ENCODE measurements around the gene ARID5B. TPM values are rescaled to one million over a fixed set of nuclear protein-coding genes. Genes with fewer than 3 reads are reported as not detected.

ARID5B gene, protein sequence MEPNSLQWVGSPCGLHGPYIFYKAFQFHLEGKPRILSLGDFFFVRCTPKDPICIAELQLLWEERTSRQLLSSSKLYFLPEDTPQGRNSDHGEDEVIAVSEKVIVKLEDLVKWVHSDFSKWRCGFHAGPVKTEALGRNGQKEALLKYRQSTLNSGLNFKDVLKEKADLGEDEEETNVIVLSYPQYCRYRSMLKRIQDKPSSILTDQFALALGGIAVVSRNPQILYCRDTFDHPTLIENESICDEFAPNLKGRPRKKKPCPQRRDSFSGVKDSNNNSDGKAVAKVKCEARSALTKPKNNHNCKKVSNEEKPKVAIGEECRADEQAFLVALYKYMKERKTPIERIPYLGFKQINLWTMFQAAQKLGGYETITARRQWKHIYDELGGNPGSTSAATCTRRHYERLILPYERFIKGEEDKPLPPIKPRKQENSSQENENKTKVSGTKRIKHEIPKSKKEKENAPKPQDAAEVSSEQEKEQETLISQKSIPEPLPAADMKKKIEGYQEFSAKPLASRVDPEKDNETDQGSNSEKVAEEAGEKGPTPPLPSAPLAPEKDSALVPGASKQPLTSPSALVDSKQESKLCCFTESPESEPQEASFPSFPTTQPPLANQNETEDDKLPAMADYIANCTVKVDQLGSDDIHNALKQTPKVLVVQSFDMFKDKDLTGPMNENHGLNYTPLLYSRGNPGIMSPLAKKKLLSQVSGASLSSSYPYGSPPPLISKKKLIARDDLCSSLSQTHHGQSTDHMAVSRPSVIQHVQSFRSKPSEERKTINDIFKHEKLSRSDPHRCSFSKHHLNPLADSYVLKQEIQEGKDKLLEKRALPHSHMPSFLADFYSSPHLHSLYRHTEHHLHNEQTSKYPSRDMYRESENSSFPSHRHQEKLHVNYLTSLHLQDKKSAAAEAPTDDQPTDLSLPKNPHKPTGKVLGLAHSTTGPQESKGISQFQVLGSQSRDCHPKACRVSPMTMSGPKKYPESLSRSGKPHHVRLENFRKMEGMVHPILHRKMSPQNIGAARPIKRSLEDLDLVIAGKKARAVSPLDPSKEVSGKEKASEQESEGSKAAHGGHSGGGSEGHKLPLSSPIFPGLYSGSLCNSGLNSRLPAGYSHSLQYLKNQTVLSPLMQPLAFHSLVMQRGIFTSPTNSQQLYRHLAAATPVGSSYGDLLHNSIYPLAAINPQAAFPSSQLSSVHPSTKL
- total RNA-seq: 8.5 and 9.5 TPM in 2 replicates

DNA sequence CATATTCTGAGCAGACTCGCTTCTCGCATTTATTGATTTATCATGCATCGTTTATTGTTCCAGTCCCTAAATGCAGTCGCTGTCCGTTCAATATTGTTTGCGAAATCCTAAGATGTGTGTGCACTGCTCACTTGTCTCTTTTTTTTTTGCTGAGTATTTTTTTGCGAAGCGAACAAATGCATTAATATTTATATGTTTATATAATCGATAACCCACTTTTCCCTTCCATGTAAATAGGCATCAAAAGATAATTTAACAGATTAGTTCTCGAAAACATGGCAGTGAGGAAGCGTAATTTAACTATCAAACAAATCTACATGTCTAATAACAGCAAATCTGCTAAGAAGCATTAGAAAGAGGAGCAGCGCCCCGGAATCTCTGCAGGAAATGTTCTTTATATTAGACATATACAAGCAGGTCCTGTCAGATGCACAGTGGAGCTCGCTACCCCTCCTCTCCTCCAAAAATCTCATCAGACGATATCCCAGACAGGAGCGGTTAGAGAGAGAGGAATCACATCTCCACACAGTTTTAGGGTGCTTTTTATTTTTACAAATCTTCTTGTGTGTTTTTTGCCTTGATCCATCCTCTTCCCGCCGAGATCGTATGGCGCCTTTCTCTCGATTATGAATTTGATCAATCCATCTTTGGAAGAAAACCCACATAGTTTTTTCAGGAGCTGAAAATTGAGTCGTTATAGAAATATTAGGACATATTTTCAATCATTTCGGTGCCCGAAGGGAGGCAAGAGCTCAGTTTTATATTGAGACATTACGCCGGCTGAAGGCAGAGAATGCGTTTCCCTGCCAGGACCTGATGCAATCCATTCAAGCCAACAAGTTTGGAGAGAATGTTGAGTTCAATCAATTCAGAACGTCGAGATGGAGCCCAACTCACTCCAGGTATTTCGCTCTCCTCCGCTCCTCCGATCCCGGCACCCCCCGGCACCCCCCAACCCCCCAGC is at the start of gene ARID5B:
ARID5B (plus strand) TSS at position 871 of the 964 bp plus-strand sequence; CDS start at position 882, 11 bp downstream.

Other genes starting within 250 kb of the ARID5B start
- 0.10 and 0.53 TPM in 2 replicates for gene CABCOCO1, start 238.8 kb upstream of the ARID5B start, total RNA-seq